ENCODE data around the gene COQ4.

Gene COQ4

DNA sequence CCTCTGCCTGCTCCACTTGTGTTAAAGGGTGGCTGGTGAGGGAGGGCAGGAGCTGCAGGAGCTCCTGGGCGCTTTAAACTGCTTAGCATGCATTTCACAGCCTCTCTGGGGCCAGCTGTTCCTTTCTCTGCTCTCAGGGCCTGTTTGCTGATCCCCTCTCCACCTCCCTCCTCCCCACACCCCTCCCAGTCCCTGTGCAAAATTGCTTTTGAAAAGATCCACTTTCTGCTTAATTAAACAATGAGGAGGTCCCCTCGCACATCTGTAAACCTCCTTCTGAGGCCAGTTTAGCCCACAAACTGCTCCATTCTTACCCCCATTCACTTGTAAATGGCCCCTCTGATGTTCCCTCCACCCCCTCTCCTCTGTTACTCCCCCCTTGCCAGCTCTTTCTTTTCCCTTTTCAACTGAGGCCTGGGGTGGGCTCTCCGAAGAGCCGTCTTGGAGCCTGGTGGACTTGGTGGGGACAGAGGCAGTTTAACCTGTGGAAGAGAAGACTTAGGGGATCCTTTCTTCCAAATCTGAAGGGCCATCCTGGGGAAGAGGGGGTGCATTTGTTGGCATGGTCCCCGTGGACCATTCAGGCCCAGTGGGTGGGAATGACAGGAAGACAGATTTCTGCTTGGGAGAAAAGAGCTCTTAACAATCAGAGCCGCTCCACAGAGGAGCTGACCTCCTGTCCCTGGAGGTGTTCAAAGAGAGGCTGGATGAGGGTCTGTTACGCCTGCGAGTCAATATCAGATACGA, 60.5 kb downstream of the COQ4 start:
- TF ChIP-seq, protein P1, sequence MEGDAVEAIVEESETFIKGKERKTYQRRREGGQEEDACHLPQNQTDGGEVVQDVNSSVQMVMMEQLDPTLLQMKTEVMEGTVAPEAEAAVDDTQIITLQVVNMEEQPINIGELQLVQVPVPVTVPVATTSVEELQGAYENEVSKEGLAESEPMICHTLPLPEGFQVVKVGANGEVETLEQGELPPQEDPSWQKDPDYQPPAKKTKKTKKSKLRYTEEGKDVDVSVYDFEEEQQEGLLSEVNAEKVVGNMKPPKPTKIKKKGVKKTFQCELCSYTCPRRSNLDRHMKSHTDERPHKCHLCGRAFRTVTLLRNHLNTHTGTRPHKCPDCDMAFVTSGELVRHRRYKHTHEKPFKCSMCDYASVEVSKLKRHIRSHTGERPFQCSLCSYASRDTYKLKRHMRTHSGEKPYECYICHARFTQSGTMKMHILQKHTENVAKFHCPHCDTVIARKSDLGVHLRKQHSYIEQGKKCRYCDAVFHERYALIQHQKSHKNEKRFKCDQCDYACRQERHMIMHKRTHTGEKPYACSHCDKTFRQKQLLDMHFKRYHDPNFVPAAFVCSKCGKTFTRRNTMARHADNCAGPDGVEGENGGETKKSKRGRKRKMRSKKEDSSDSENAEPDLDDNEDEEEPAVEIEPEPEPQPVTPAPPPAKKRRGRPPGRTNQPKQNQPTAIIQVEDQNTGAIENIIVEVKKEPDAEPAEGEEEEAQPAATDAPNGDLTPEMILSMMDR (IDR thresholded peaks at IDR 0.05; ENCODE audit: low read depth, low read length), result no peak
- no peak for DNase-seq (ENCODE audit: extremely low read depth, low read depth)
